Liver (tissue), 3 donors: Measurements from ENCODE around the gene CAPN10.

Experiments used
- CTCF ChIP-seq: fragments of 150-350 bp; IDR thresholded peaks from 2 replicates; pipeline ENCODE4 v1.5.1; 2017; ENCODE audit warnings: improper control_type of control experiment, low read depth, low read length; ENCODE audit not compliant: missing input control
- EGR1 ChIP-seq, 2 donors: IDR thresholded peaks; 2 replicates each; pipeline ENCODE4 v1.6.1; 2016 to 2018; ENCODE audit warnings: antibody characterized with exemption in 2 of 2, low read depth in 2 of 2
- GABPA ChIP-seq, 2 donors: IDR thresholded peaks in 1 of 2; conservative IDR thresholded peaks in 1 of 2; 2 replicates each; pipeline ENCODE4 v1.6.1; 2016; ENCODE audit warnings: antibody characterized with exemption in 2 of 2, mild to moderate bottlenecking in 1 of 2, moderate library complexity in 1 of 2
- SP1 ChIP-seq: IDR thresholded peaks from 2 replicates; pipeline ENCODE4 v1.6.1; 2018; ENCODE audit warnings: antibody characterized with exemption, mild to moderate bottlenecking
- TAF1 ChIP-seq: conservative IDR thresholded peaks from 2 replicates; pipeline ENCODE4 v1.6.1; 2016; ENCODE audit warnings: antibody characterized with exemption, mild to moderate bottlenecking
- YY1 ChIP-seq: IDR thresholded peaks from 2 replicates; pipeline ENCODE4 v1.6.1; 2016; ENCODE audit warnings: antibody characterized with exemption, mild to moderate bottlenecking
- donor health status: healthy.
- donor health status: healthy.

- TF ChIP-seq YY1 (no peak), CTCF (no peak), EGR1 (IDR thresholded peaks at IDR 0.05; ENCODE audit: low read depth in 2 of 2) (no peak), TAF1 (no peak), GABPA (IDR thresholded peaks at IDR 0.05 in 1 of 2, conservative IDR thresholded peaks at IDR 0.05 in 1 of 2) (no peak), SP1 (no peak)
Observed at GRCh38 chr2:240636563-240637115, 50.1 kb downstream of the CAPN10 start.
